HG02610 (cell line): ENCODE results near the gene KCNJ12.
"Not testable (repeated sequence)": the region's sequence is repeated elsewhere in the genome, so short reads cannot be mapped to it uniquely, and the experiment has no call there.

Experiments used
- ATAC-seq: cut with Tn5 transposase; IDR thresholded peaks from one replicate; pipeline ENCODE4 v1.9.1; 2021; ENCODE audit warnings: mild to moderate bottlenecking, moderate library complexity; ENCODE audit not compliant: unreplicated experiment

The KCNJ12 gene

GRCh38 chr17:21376081-21376758 is at the start of gene KCNJ12:
Gene KCNJ12, plus strand, starts transcription at chr17:21376357. Its CDS starts 38,986 bp downstream, at chr17:21415343.
- no peak for ATAC-seq

GRCh38 chr17:21327921-21328320 is 48.2 kb upstream of the KCNJ12 start:
- peak; percentile 52 for ATAC-seq

GRCh38 chr17:21328778-21329177 is 47.4 kb upstream of the KCNJ12 start:
- ATAC-seq: not testable (repeated sequence)

GRCh38 chr17:21330436-21331160 is 45.6 kb upstream of the KCNJ12 start:
- ATAC-seq: no peak

GRCh38 chr17:21336541-21337294 is 39.4 kb upstream of the KCNJ12 start:
- not testable (repeated sequence) for ATAC-seq

- not testable (repeated sequence) for ATAC-seq
These were observed 38.1 kb upstream of the KCNJ12 start for GRCh38 chr17:21337981-21338625.

- no peak for ATAC-seq
These were observed 37.1 kb upstream of the KCNJ12 start for GRCh38 chr17:21339011-21339410.

GRCh38 chr17:21339571-21339970 is 36.6 kb upstream of the KCNJ12 start:
- not testable (repeated sequence) for ATAC-seq

- ATAC-seq: not testable (repeated sequence)
These were observed 35.8 kb upstream of the KCNJ12 start for GRCh38 chr17:21340407-21340806.

GRCh38 chr17:21341279-21341678 is 34.9 kb upstream of the KCNJ12 start:
- ATAC-seq: not testable (repeated sequence)

GRCh38 chr17:21341925-21342540 is 34.1 kb upstream of the KCNJ12 start:
- ATAC-seq: not testable (repeated sequence)

GRCh38 chr17:21343061-21343949 is 32.9 kb upstream of the KCNJ12 start:
- ATAC-seq: not testable (repeated sequence)

- not testable (repeated sequence) for ATAC-seq
These were observed 31.4 kb upstream of the KCNJ12 start for GRCh38 chr17:21344801-21345200.

- ATAC-seq: no peak
These were observed 30.9 kb upstream of the KCNJ12 start for GRCh38 chr17:21345236-21345635.

GRCh38 chr17:21346107-21346506 is 30.1 kb upstream of the KCNJ12 start:
- ATAC-seq: not testable (repeated sequence)

GRCh38 chr17:21346651-21347250 is 29.4 kb upstream of the KCNJ12 start:
- not testable (repeated sequence) for ATAC-seq

- ATAC-seq: not testable (repeated sequence)
These were observed 28.5 kb upstream of the KCNJ12 start for GRCh38 chr17:21347660-21348059.

- not testable (repeated sequence) for ATAC-seq
These were observed 27.9 kb upstream of the KCNJ12 start for GRCh38 chr17:21348081-21348925.
